Sigmoid colon (tissue), 4 donors: ENCODE data around the gene ACOT7.

Source experiments
- CTCF ChIP-seq, 4 experiments: fragments of 450-650 bp in 3 of 4; fragments of 200-600 bp in 1 of 4; IDR thresholded peaks; one replicate each; pipeline ENCODE4 v1.5.1; 2016 to 2019; ENCODE audit warnings: antibody characterized with exemption in 4 of 4, mild to moderate bottlenecking in 3 of 4, moderate library complexity in 2 of 4
- EP300 ChIP-seq, 4 donors: sonication (generic); formaldehyde crosslinking; IDR thresholded peaks; one replicate each; pipeline ENCODE4 v1.6.1; 2017; ENCODE audit warnings: antibody characterized with exemption in 4 of 4
- POLR2AphosphoS5 ChIP-seq, 4 donors: sonication (generic); formaldehyde crosslinking; IDR thresholded peaks; one replicate each; pipeline ENCODE4 v1.6.1; 2017; ENCODE audit warnings: antibody characterized with exemption in 4 of 4

- TF ChIP-seq EP300 (IDR thresholded peaks at IDR 0.05) (no peak), CTCF (IDR thresholded peaks at IDR 0.05) (no peak), POLR2AphosphoS5 (IDR thresholded peaks at IDR 0.05) (no peak)
Measured at GRCh38 chr1:6241107-6241886, 152.3 kb downstream of the ACOT7 start.
